Mesothelial cell of epicardium (in vitro differentiated cells): ENCODE measurements around the gene NFATC2. TPM values are rescaled to one million over a fixed set of nuclear protein-coding genes. Genes with fewer than 3 reads are reported as not detected.

Experiments used
- DNase-seq, 2 experiments: peaks; one replicate each; pipeline ENCODE4 v3.0.0; 2021; ENCODE audit warnings: low spot score in 2 of 2; ENCODE audit not compliant: unreplicated experiment in 2 of 2
- H3K27ac Mint-ChIP-seq: 2 replicates; pipeline ENCODE4 v1.8.0; 2021; ENCODE audit warnings: mixed read lengths
- H3K27me3 Mint-ChIP-seq: 2 replicates; pipeline ENCODE4 v1.8.0; 2021; ENCODE audit warnings: low read depth, mixed read lengths
- H3K36me3 Mint-ChIP-seq: 2 replicates; pipeline ENCODE4 v1.8.0; 2021; ENCODE audit warnings: mixed read lengths
- H3K4me1 Mint-ChIP-seq: 2 replicates; pipeline ENCODE4 v1.8.0; 2021; ENCODE audit warnings: mixed read lengths
- H3K4me3 Mint-ChIP-seq: 2 replicates; pipeline ENCODE4 v1.8.0; 2021; ENCODE audit warnings: mild to moderate bottlenecking, moderate library complexity, mixed read lengths
- H3K9me3 Mint-ChIP-seq: 2 replicates; pipeline ENCODE4 v1.8.0; 2021; ENCODE audit warnings: mixed read lengths
- CTCF ChIP-seq: fragments of 200-600 bp; sonication (generic); IDR thresholded peaks from one replicate; pipeline ENCODE4 v1.5.0; 2021; ENCODE audit warnings: antibody characterized with exemption; ENCODE audit not compliant: unreplicated experiment
- total RNA-seq: library from RNA; stranded (reverse); gene quantifications from 3 replicates; pipeline ENCODE4 v1.2.1, GENCODE V29; 2021

NFATC2 gene
- total RNA-seq, 1 donor from 2014 or later = 14.0 TPM

DNA sequence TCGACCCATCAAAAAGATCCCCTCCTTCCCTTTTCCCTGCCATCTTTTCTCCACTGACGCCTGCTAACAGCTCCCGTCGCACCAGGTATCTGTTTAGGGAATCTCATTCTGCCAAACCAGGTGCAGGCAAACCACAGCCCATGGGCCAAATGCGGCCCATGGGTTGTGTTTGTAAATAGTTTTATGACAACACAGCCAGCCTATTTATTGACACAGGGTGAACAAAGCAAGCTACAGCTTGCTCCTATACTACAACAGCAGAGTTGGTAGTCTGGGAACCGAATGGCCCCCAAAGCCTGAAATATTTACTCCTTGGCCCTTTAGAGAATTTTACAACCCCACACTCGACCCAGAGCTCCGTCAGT lies 16.4 kb downstream of the NFATC2 start:
- Mint-ChIP-seq H3K27me3 (no peaks in the 10 kb centered on the region), H3K27ac (peak overlapping the region; percentile 72), H3K4me3 (no peak overlapping the region), H3K36me3 (peaks cover 10% of the 10 kb centered on the region), H3K4me1 (peaks cover 50% of the 10 kb centered on the region), H3K9me3 (no peaks in the 10 kb centered on the region)
- DNase-seq = no peak
- TF ChIP-seq CTCF = no peak

GRCh38 chr20:51525241-51526105 lies 17.0 kb downstream of the NFATC2 start:
- peak overlapping the region; percentile 72 for H3K27ac Mint-ChIP-seq
- no peak for TF ChIP-seq CTCF
- DNase-seq = no peak
- peaks cover 43% of the 10 kb centered on the region for H3K4me1 Mint-ChIP-seq
- H3K4me3 Mint-ChIP-seq = no peak overlapping the region
- peaks cover 10% of the 10 kb centered on the region for H3K36me3 Mint-ChIP-seq
- no peaks in the 10 kb centered on the region for H3K9me3 Mint-ChIP-seq
- no peaks in the 10 kb centered on the region for H3K27me3 Mint-ChIP-seq

- Mint-ChIP-seq H3K4me3 (no peak overlapping the region), H3K27me3 (no peaks in the 10 kb centered on the region), H3K36me3 (peaks cover 12% of the 10 kb centered on the region), H3K9me3 (no peaks in the 10 kb centered on the region), H3K4me1 (peaks cover 24% of the 10 kb centered on the region), H3K27ac (no peak overlapping the region)
- no peak for DNase-seq
- TF ChIP-seq CTCF = no peak
Observed at GRCh38 chr20:51523276-51524013, 19.1 kb downstream of the NFATC2 start.

- Mint-ChIP-seq H3K9me3 (no peaks in the 10 kb centered on the region), H3K27ac (no peak overlapping the region), H3K4me1 (peaks cover 14% of the 10 kb centered on the region), H3K36me3 (peaks cover 20% of the 10 kb centered on the region), H3K27me3 (no peaks in the 10 kb centered on the region), H3K4me3 (no peak overlapping the region)
- no peak for TF ChIP-seq CTCF
- no peak for DNase-seq
Observed at GRCh38 chr20:51522207-51522606, 20.3 kb downstream of the NFATC2 start.

DNA sequence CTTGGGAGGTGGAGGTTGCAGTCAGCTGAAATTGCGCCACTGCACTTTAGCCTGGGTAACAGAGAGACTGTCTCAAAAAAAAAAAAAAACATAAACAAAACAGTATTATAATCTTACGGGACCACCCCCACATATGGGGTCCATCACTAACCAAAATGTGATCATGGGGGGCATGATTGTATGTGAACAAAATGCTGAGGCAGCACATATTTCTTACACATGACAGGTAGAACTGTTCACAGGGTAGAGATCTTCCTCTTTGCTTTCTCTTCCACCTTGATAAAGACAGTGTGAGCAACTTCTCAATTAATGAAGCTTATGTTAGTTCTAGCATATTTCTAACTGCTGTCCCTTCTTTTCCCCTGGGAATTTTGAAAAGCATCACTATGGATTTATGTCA lies 24.7 kb downstream of the NFATC2 start:
- H3K4me1 Mint-ChIP-seq = peaks cover 4% of the 10 kb centered on the region
- no peak overlapping the region for H3K4me3 Mint-ChIP-seq
- peaks cover 35% of the 10 kb centered on the region for H3K36me3 Mint-ChIP-seq
- DNase-seq = no peak
- H3K9me3 Mint-ChIP-seq = no peaks in the 10 kb centered on the region
- no peaks in the 10 kb centered on the region for H3K27me3 Mint-ChIP-seq
- no peak overlapping the region for H3K27ac Mint-ChIP-seq
- no peak for TF ChIP-seq CTCF
